Peyer's patch (tissue), 4 donors: Measurements from ENCODE around the gene OR4C16. TPM values are rescaled to one million over a fixed set of nuclear protein-coding genes. Genes with fewer than 3 reads are reported as not detected.

Experiments used
- DNase-seq, 3 donors: peaks; one replicate each; pipeline ENCODE4 v3.0.0-alpha.2; 2017 to 2019
- H3K27ac ChIP-seq, 4 donors: fragments of 200-600 bp; sonication (generic); one replicate each; pipeline ENCODE4 v1.5.1; 2016 to 2019
- H3K27me3 ChIP-seq, 2 donors: fragments of 200-600 bp; sonication (generic); one replicate each; pipeline ENCODE4 v1.5.1; 2019
- H3K36me3 ChIP-seq, 3 donors: fragments of 200-600 bp; sonication (generic); one replicate each; pipeline ENCODE4 v1.5.1; 2016 to 2019
- H3K4me1 ChIP-seq, 4 donors: fragments of 200-600 bp; sonication (generic); one replicate each; pipeline ENCODE4 v1.5.1; 2016 to 2019
- H3K4me3 ChIP-seq, 4 donors: fragments of 200-600 bp; sonication (generic); 1 replicate in 3 of 4; 2 replicates in 1 of 4; pipeline ENCODE4 v1.5.1; 2016 to 2019; ENCODE audit warnings: mild to moderate bottlenecking in 1 of 4
- H3K9me3 ChIP-seq, 4 donors: fragments of 200-600 bp; sonication (generic); one replicate each; pipeline ENCODE4 v1.5.1; 2016 to 2019; ENCODE audit warnings: mild to moderate bottlenecking in 1 of 4
- POLR2A ChIP-seq, 2 donors: fragments of 450-650 bp; IDR thresholded peaks; one replicate each; pipeline ENCODE4 v1.5.1; 2017; ENCODE audit warnings: antibody characterized with exemption in 2 of 2, mild to moderate bottlenecking in 2 of 2, moderate library complexity in 2 of 2
- total RNA-seq, 4 donors: library from RNA; depleted of rRNA; stranded (reverse); fragments of >200 nt; gene quantifications; one replicate each; pipeline ENCODE4 v1.1.0, GENCODE V29; 2016
- TF ChIP-seq, protein P1 (sequence below), 6 experiments: fragments of 450-650 bp in 4 of 6; fragments of 200-600 bp in 2 of 6; sonication (generic) in 1 of 6; IDR thresholded peaks; one replicate each; pipeline ENCODE4 v1.5.1; 2017 to 2019; ENCODE audit warnings: antibody characterized with exemption in 6 of 6, mild to moderate bottlenecking in 3 of 6, moderate library complexity in 1 of 6

The OR4C16 gene
- not detected for total RNA-seq

DNA sequence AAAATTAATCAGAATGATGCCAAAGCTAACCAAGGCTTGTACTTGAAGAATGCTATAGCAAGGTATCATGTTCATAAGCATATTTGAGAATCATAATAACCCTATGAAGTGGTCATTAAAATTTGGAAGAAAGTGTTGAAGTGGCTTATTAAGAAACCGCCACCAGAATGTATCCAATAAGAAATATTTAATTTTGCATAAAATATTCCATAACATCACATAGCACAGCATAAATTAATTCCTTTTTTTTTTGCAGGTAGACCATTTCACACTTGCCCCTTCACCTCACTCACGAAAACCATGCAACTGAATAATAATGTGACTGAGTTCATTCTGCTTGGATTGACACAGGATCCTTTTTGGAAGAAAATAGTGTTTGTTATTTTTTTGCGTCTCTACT lies at the start of gene OR4C16:
Gene OR4C16, plus strand, starts transcription at position 301 of the 400 bp plus-strand sequence. Its CDS starts 0 bp downstream, at position 301.
- no peaks in the 10 kb centered on the region for H3K36me3 ChIP-seq
- no peaks in the 10 kb centered on the region for H3K27me3 ChIP-seq
- DNase-seq: no peak
- no peak within 1 kb of the TSS for H3K4me3 ChIP-seq
- no peak for TF ChIP-seq POLR2A (IDR thresholded peaks at IDR 0.05)
- TF ChIP-seq, protein P1, sequence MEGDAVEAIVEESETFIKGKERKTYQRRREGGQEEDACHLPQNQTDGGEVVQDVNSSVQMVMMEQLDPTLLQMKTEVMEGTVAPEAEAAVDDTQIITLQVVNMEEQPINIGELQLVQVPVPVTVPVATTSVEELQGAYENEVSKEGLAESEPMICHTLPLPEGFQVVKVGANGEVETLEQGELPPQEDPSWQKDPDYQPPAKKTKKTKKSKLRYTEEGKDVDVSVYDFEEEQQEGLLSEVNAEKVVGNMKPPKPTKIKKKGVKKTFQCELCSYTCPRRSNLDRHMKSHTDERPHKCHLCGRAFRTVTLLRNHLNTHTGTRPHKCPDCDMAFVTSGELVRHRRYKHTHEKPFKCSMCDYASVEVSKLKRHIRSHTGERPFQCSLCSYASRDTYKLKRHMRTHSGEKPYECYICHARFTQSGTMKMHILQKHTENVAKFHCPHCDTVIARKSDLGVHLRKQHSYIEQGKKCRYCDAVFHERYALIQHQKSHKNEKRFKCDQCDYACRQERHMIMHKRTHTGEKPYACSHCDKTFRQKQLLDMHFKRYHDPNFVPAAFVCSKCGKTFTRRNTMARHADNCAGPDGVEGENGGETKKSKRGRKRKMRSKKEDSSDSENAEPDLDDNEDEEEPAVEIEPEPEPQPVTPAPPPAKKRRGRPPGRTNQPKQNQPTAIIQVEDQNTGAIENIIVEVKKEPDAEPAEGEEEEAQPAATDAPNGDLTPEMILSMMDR (IDR thresholded peaks at IDR 0.05): no peak
- no peak within 1 kb of the TSS for H3K27ac ChIP-seq
- no peaks in the 10 kb centered on the region for H3K4me1 ChIP-seq
- H3K9me3 ChIP-seq: no peaks in the 10 kb centered on the region

- TF ChIP-seq, protein P1 (IDR thresholded peaks at IDR 0.05): no peak
- TF ChIP-seq POLR2A (IDR thresholded peaks at IDR 0.05): no peak
- no peaks in the 10 kb centered on the region for H3K27me3 ChIP-seq
Observed at GRCh38 chr11:55554169-55554568, 17.8 kb upstream of the OR4C16 start, which contains the start of gene OR4C15. Gene OR4C15 (plus strand): TSS chr11:55554469. CDS start chr11:55554469, 0 bp downstream.

GRCh38 chr11:55572548-55572947 lies 620 bp downstream of the OR4C16 start:
- no peak for DNase-seq
- Histone ChIP-seq H3K4me3 (no peak overlapping the region), H3K9me3 (no peaks in the 10 kb centered on the region), H3K36me3 (no peaks in the 10 kb centered on the region), H3K4me1 (no peaks in the 10 kb centered on the region), H3K27me3 (no peaks in the 10 kb centered on the region), H3K27ac (no peak overlapping the region)
- TF ChIP-seq POLR2A (IDR thresholded peaks at IDR 0.05): no peak
- TF ChIP-seq, protein P1 (IDR thresholded peaks at IDR 0.05): no peak

More at GRCh38 chr11:55554169-55554568, 17.8 kb upstream of the OR4C16 start, which contains the start of gene OR4C15:
- Histone ChIP-seq H3K36me3 (no peaks in the 10 kb centered on the region), H3K4me3 (no peak within 1 kb of the TSS), H3K9me3 (peaks cover 0 to 4% (median 0%) of the 10 kb centered on the region in 4 donors), H3K27ac (no peak within 1 kb of the TSS), H3K4me1 (no peaks in the 10 kb centered on the region)
- DNase-seq: no peak

GRCh38 chr11:55607545-55607944 lies 35.6 kb downstream of the OR4C16 start, which contains the start of gene OR4C11:
Gene OR4C11 (minus strand): TSS chr11:55607645. CDS start chr11:55604373, 3,272 bp downstream.
- no peaks in the 10 kb centered on the region for H3K4me1 ChIP-seq
- H3K36me3 ChIP-seq: no peaks in the 10 kb centered on the region
- TF ChIP-seq, protein P1 (IDR thresholded peaks at IDR 0.05): no peak
- no peak for TF ChIP-seq POLR2A (IDR thresholded peaks at IDR 0.05)
- H3K27me3 ChIP-seq: no peaks in the 10 kb centered on the region
- H3K9me3 ChIP-seq: no peaks in the 10 kb centered on the region
- DNase-seq: no peak
- no peak within 1 kb of the TSS for H3K27ac ChIP-seq
- H3K4me3 ChIP-seq: no peak within 1 kb of the TSS

Other genes with a start within 250 kb of the OR4C16 start
- not detected for gene OR4A16, start 228.9 kb upstream of the OR4C16 start, total RNA-seq
- gene OR4A15, start 204.2 kb upstream of the OR4C16 start, total RNA-seq: not detected
- not detected for gene OR4C15, start 17.7 kb upstream of the OR4C16 start, total RNA-seq
- not detected for gene OR4C11, start 35.5 kb downstream of the OR4C16 start, total RNA-seq
- gene OR4P4, start 63.0 kb downstream of the OR4C16 start, total RNA-seq: not detected
- gene OR4S2, start 76.2 kb downstream of the OR4C16 start, total RNA-seq: not detected
- not detected for gene OR4C6, start 90.1 kb downstream of the OR4C16 start, total RNA-seq
- gene OR5D13, start 201.3 kb downstream of the OR4C16 start, total RNA-seq: not detected
- not detected for gene OR5D14, start 223.4 kb downstream of the OR4C16 start, total RNA-seq
- not detected for gene OR5L1, start 239.2 kb downstream of the OR4C16 start, total RNA-seq
- not detected for gene OR5D18, start 247.5 kb downstream of the OR4C16 start, total RNA-seq